Measurements from ENCODE around the gene GRIK3.

GRCh38 chr1:36766481-36766880 lies 267.8 kb downstream of the GRIK3 start:
- TF ChIP-seq, protein P1, sequence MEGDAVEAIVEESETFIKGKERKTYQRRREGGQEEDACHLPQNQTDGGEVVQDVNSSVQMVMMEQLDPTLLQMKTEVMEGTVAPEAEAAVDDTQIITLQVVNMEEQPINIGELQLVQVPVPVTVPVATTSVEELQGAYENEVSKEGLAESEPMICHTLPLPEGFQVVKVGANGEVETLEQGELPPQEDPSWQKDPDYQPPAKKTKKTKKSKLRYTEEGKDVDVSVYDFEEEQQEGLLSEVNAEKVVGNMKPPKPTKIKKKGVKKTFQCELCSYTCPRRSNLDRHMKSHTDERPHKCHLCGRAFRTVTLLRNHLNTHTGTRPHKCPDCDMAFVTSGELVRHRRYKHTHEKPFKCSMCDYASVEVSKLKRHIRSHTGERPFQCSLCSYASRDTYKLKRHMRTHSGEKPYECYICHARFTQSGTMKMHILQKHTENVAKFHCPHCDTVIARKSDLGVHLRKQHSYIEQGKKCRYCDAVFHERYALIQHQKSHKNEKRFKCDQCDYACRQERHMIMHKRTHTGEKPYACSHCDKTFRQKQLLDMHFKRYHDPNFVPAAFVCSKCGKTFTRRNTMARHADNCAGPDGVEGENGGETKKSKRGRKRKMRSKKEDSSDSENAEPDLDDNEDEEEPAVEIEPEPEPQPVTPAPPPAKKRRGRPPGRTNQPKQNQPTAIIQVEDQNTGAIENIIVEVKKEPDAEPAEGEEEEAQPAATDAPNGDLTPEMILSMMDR (IDR thresholded peaks at IDR 0.05; ENCODE audit: low read depth, low read length, poor library complexity, severe bottlenecking), result no peak
- no peak for TF ChIP-seq EZH2phosphoT487 (IDR thresholded peaks at IDR 0.05; ENCODE audit: borderline replicate concordance, low read length)

Data from DOHH2 (cell line).